NCI-H1694 (cell line): ENCODE results near the gene ABCC1.

ENCODE experiments used
- DNase-seq: peaks from one replicate; lab custom pipeline; 2025; lab: John Stamatoyannopoulos, UW

The ABCC1 gene

DNA sequence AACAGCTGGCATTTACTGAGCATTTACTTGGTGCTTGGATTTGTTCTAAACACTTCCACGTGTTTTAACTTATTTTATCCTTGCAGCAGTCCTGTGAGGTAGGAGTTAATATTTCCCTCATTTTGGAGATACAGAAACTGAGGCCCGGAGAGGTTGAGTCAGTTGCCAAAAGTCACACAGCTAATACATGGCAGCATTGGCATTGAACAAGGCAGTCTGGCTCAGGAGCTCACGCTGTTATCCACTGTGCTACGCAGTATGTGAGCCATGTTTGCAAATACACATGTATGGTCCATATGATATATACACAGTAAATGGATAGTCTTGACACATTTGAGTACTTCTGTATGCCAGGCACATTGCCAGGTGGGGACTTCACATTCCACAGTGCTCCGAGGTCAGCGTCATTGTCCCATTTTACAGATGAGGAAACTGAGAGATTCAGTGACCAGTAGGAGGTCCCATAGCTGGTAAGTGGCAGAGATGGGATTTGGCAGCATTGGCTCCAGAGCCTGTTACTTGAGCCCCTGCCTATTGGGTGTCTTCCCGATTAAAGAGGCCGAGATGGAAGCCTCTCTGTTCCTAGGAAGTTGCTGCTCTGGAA, 163.1 kb downstream of the ABCC1 start:
- no peak for DNase-seq

DNA sequence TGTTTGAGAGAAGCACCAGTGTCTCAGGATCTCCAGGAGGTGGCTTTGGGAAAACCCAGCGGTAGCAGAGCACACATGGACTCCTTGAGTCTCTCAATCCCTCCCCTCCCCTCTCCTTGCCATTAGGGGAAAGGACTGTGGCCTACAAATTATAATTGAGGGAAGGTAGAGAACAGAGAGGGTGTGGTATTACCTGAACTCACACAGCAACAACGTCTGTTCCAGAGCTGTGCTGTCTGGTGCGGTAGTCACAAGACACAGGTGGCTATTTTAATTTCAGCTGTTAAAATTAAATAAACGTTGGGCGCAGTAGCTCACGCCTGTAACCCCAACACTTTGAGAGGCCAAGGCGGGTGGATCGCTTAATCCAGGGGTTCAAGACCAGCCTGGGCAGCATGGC, 163.7 kb downstream of the ABCC1 start:
- DNase-seq = no peak

DNA sequence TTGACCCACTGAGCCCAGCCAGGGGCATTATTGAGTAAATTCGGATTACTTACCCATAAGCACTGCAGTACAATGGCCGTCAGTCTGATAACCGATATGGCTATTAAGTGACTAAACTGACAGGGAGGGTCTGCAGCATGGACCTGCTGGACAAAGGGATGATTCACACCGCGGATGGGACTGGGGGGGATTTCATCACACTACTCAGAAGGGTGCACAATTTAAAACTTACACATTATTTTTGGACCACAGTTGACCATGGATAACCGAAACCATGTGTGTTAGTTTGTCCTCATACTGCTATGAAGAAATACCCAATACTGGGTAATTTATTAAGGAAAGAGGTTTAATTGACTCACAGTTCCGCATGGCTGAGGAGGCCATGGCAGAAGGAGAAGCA, 167.4 kb downstream of the ABCC1 start:
- no peak for DNase-seq

DNA sequence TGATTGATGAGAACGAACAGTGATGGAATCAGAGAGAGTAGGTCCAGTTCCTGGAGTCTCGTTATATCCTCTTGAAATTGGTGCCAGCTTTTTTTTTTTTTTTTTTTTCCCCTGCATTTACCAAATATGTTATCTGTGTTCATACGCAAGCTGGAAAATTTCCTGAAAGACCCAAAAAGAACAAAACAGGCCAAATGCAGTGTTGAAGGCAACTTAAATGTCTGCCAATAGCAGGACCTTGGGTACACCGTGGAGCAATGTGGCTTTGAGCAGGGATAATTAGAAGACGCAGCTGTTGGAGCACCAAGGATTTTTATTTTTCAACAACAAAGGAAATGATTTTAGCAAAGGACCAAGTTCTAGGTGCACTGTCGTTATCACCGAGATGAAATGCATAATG, 168.9 kb downstream of the ABCC1 start:
- DNase-seq = no peak

DNA sequence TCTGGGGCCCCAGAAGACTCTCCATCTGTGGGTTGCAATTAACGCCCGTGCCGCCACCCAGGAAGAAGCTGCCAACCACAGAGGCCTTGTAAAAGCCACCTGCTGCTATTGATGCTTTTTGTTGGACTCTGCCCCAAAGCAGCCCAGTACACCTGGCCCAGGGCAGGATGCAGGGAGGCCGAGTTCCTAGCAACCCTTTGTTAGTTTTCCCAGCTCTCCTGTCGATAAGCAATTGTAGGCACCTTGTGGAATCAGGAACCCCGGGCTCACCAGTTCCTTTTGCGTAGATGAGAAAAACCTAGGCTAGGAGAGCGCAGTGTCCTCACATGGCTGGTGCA, 170.6 kb downstream of the ABCC1 start:
- peak; percentile 53 for DNase-seq

DNA sequence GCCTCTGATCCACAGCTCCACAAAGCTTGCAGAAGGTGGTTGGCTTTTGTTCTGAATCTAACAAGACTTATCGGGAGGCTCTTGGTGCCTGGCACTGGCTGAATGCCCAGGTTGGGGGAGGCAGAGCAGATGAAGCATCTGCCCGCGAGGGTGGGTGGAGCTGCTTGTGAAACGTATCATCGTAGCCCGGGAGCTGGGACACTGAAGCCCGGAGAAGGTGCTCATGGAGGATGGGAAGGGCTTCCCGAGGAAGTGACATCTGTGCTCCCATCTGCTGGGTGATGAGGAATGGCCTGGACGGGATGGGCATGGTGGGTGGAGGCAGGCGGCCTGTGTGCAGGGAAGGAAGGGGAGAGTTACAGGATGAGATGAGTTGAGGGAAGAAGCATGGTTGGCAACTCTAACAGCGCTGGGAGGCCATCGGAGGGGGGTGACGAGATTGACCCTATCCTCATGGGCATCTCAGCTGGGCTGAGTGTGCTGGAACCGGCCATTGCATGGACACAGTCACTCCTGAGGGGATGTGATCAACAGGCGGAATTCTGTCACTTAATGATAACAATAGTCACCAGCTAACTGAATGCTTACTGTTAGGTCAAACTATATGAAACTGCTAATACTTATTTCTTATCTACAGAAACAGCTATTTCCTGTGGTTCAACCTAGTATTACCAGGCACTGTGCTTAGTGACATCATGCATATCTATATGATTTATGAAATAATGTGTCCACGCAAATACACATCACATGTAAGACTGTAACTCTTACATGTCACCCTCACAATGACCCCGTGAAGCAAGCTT, 171.2 kb downstream of the ABCC1 start:
- peak; percentile 96 for DNase-seq

DNA sequence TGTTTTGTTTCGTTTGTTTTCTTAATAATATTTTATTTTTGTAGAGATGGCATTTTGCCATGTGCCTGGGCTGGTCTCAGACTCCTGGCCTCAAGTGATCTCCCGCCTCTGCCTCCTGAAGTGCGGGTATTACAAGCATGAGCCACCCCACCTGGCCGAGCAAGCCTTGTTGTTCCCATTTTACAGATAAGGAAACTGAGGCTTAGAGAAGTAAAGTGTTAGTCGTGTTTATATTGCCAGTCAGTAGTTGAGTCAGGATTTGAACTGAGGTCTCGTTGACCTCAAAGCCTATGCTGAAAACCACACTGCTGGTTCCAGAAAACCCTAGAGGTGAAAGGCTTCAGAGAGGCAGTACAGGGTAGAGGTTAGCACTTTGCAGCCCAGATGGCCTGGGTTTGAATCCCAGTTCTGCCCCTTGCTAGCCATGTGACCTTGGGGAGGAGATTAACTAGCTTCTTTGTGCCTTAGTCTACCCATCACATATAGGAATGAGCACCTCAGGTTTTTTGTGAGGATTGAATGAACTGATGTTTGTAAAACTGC, 171.8 kb downstream of the ABCC1 start:
- DNase-seq = no peak

DNA sequence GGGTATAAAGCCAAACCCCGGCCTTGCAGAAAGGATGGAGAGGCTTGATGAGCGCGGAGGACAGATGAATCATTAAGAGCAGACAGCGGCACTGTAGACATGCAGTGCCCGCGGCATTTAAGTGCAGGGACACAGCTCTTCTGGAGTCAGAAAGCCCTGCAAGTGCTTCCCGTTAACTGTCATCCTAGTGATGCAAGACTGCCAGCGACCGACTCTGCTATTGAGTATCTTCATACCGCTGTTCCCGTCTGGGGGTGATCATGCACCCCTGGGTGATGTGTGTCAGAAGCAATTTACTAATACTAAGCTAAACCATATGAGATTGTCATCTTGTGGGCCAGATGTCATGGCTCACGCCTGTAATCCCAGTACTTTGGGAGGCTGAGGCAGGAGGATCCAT, 172.8 kb downstream of the ABCC1 start:
- DNase-seq = no peak

DNA sequence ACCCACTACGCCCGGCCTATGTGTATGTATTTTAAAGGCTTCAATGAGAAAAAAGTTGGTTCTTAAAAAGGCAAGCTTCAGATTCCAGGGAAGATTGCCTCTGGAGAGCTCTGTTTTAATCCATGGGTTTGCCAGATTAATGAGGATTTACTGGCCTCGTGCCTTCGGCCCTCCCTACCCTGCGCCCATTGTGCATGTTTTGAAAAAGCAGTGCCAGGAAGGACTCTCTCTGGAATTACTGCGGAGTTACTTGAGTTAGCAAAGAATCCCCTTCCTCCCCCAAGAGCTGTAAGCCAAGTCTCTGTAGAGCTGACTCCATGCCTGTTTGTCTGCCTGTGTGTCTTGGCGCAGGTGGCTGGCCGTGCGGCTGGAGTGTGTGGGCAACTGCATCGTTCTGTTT, 175.0 kb downstream of the ABCC1 start:
- no peak for DNase-seq

DNA sequence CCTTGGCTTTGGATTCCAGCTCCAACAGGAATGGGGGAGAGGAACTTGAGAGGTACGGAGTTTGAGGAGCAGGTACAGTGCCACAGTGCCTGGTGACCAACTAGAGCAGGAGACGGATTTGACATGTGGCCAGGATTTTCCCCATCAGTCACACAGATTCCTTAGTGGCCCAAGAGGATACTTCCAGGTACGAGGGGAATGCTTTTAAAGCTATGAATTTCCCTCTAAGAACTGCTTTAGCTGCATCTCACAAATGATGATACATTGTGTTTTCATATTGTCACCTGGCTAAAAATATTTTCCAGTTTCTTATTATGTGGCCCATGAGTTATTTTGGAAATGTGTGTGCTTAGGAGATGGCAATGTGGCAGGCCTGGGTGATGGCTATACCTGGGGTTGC, 175.6 kb downstream of the ABCC1 start:
- DNase-seq = no peak

DNA sequence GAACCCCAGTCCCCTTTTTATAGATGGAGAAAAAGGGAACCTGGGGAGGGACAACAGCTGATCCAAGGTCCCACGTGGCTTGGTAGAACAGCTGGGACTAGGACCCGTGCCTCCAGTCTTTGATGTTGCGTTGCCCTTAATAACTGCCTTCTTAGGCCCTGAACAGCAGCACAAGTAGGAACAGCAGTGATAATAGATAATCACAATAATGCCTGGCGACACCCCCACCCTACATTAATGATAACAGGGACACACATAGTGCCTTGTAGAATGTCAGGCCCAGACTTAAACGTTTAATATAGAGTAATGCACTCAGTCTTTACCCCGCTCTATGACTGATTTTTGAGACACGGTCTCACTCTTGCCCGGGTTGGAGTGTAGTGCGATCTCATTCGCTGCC, 177.5 kb downstream of the ABCC1 start:
- DNase-seq = no peak

DNA sequence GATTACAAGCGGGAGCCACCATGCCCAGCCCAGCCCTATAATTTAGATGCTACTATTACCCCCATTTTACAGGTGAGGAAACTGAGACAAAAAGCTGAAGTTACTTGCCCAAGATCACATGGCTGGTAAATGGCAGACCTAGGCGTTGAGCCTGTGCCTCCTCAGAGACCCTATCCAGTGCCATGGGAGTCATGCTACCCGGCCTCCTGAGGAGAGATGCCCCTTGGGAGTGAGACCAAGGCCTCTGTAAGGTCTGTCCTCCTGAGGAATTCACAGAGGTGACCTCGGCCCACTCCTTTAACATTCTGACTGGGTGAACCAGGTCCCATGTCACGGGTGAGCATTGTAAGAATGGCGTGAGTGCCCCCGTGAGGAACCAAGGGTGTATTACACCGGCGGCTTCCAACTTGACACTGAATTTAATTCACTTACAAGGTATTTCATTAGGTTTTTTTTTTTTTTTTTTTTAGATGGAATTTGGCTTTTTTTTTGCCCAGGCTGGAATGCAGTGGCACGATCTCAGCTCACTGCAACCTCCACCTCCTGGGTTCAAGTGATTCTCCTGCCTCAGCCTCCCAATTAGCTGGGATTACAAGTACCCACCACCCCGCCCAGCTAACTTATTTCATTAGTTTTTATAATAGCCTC, 178.2 kb downstream of the ABCC1 start:
- peak; percentile 56 for DNase-seq

DNA sequence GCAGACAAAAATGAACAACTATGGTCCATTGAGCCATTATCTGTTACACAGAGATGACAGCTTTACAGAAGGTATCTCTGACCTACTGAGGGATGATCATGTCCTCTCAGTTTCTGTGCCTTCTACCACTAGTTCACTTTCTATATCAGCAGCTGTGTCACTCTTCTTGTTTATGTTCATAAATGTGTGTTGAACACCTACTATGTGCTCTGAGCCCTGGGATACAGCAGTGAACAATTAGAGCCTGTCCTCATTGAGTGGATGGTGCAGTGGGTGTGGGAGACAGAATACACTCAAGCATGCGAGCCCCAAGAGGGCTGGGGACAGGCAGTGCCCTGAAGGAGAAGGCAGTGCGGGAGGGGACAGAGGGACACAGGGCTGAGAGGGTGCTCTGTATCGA, 181.8 kb downstream of the ABCC1 start:
- no peak for DNase-seq

DNA sequence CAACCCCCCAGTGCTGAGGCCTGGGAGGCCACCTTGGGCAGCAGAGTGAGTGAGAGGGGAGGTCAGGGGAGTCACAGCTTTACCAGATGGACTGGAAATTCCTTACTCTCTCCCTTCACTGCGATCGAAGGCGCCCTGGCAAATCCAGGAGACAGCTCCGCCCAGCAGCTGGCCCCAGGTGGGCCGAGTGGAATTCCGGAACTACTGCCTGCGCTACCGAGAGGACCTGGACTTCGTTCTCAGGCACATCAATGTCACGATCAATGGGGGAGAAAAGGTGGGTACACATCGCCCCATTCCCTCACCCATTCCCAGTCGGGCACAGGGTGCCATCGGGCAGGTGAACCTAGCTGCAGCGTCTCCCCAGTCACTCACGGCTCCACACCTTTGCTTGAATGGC, 182.2 kb downstream of the ABCC1 start:
- DNase-seq = no peak

DNA sequence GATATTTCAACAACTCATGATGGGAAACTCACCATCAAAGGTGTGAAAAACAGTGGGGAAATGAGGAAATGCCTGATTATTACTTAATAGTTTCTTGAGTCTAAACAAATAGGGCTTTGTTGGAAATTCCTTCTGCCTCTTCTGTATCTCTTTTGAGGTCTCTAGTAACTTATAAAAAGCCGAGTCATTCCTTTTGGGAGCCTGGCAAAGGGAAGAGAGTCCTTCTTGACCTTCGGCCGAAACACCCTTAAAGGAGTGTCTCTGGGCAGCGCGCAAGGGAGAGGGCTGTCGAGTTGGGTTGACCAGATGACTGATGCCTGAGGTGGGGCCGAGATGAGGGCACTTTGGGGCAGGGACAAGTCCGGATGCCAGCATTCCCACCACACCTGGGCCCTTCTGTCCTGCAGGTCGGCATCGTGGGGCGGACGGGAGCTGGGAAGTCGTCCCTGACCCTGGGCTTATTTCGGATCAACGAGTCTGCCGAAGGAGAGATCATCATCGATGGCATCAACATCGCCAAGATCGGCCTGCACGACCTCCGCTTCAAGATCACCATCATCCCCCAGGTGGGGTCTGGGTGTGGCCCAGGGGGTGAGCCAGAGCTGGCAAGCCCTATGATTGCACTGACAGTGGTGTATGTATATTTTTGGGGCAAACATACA, 184.7 kb downstream of the ABCC1 start:
- DNase-seq = no peak

DNA sequence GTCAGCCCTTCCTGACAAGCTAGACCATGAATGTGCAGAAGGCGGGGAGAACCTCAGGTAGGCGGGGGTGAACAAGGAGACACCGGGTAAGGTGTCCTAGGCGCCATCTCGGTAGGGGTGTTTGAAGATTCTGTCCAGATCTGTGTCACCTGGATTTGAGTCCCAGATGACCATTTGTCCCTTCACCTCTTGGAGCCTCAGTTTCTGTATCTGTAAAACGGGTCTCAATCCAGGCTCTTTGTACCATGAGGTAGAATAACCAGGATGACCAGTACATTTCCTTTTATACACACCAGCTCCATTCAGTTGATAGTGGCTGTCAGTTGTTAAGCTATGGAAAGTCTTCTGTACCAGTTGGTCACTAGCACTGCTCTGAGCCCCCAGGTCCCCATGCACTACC, 187.2 kb downstream of the ABCC1 start:
- no peak for DNase-seq

DNA sequence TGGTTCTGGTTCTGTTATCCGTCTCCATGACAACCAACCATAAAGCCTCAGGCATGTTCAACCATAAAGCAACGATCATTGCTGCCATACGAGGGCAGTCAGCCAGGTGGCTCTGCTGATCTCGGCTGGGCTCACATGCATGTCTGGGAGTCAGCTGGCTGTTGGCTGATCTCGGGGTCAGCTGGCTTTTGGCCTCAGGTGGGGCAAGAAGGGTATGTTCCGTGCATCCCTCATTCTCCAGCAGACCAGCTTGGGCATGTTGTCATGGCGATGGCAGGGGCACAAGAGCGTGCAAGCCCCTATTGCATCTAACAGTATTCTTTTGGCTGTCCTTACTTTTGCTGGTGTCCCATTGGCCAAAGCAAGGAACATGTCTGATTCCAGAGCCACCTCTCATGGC, 187.7 kb downstream of the ABCC1 start:
- DNase-seq = no peak

DNA sequence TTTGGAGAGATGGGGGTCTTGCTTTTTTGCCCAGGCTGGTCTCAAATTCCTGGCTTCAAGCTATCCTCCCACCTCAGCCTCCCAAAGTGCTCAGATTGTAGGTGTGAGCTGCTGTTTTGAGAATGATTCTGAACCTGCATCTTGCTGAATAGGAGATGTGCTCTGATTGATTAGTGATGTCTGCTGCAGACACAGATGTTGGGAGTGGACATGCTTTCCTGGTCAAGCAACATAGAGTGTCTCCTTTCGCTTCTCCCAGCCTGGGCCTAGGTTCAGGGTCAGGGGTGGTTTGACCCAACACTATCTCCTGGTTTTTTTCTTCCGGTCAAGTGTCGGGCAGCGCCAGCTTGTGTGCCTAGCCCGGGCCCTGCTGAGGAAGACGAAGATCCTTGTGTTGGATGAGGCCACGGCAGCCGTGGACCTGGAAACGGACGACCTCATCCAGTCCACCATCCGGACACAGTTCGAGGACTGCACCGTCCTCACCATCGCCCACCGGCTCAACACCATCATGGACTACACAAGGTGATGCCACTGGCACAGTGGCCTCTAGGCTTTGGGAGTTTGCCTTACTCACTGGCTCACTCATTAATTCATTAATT, 188.7 kb downstream of the ABCC1 start:
- no peak for DNase-seq

DNA sequence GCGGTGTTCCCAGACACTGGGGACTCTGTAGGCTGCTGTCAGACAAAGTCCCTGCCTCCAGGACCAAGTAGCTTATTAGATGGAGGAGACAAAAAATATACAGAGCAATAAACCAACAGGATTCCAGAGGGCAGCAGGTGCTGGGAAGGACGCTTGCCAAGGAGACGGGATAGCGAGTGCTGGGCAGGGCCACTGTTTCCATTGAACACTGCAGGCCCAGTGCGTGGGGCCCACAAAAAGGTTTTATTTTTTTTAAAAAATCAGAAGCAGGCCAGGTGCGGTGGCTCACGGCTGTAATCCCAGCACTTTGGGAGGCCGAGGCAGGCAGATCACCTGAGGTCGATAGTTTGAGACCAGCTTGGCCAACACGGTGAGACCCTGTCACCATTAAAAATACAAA, 189.6 kb downstream of the ABCC1 start:
- no peak for DNase-seq

DNA sequence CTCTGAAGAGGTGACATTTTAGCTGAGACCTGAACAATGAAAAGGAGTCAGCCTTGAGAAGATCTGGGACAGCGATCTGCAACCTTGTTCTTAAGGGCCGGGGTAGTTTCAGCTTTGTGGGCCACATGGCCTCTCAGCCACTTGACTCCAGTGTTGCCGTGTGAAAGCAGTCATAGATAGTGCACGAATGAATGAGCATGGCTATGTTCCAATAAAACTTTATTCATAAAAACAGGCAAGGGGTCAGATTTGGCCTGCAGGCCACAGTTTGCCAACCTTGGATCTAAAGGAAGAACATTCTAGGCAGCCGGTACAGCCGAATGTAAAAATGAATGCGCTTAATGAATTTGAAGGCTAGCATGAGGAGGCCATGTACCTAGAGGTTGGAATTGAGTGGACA, 190.4 kb downstream of the ABCC1 start:
- no peak for DNase-seq

DNA sequence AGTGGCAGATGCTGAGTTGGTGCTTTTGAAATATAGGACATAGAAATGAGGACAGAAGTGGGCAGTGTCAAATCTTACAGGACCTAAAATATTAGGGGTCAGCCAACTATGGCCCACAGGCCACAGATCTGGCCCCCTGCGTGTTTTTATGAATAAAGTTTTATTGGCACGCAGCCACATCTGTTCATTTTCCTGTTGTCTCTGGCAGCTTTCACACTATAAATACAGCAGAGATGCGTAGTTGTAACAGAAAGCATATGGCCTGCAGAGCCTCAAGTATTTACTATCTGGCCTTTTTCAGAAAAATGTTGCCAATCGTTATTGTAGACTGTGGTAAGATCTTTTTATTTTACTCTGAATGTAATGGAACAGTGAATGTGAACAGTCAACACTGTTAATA, 191.1 kb downstream of the ABCC1 start:
- no peak for DNase-seq

DNA sequence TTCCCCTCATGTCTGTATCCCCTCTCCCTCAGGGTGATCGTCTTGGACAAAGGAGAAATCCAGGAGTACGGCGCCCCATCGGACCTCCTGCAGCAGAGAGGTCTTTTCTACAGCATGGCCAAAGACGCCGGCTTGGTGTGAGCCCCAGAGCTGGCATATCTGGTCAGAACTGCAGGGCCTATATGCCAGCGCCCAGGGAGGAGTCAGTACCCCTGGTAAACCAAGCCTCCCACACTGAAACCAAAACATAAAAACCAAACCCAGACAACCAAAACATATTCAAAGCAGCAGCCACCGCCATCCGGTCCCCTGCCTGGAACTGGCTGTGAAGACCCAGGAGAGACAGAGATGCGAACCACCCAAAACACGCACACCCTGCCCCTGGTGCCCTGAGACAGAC, 191.7 kb downstream of the ABCC1 start:
- no peak for DNase-seq
